OCI-LY7 (cell line): ENCODE data around the gene LZTFL1. TPM values are rescaled to one million over a fixed set of nuclear protein-coding genes. Genes with fewer than 3 reads are reported as not detected.

ENCODE experiments used
- BruUV-seq: library from RNA; stranded (reverse); fragments of 400-500 nt; replicated peaks from 2 replicates; lab custom pipeline; 2021; lab: Mats Ljungman, UMichigan
- CTCF ChIA-PET: fragments of 300-600 bp; sonication (Branson Sonifier 250); formaldehyde crosslinking; loops from one replicate; lab custom pipeline; 2022; ENCODE audit warnings: antibody characterized with exemption; ENCODE audit not compliant: unreplicated experiment; lab: Charles Lee
- POLR2A ChIA-PET: fragments of 300-600 bp; sonication (Branson Sonifier 250); formaldehyde crosslinking; loops from one replicate; lab custom pipeline; 2022; ENCODE audit warnings: antibody characterized with exemption; lab: Charles Lee
- DNase-seq: peaks from one replicate; pipeline ENCODE4 v3.0.0-alpha.2; 2015; ENCODE audit warnings: low spot score
- H2AFZ ChIP-seq: fragments of 200-600 bp; sonication (generic), shearing (Covaris generic); 2 replicates; pipeline ENCODE4 v1.6.1; 2014; ENCODE audit warnings: mild to moderate bottlenecking, antibody characterized with exemption, low read length, moderate library complexity
- H3K27ac ChIP-seq: fragments of 200-600 bp; sonication (generic); 2 replicates; pipeline ENCODE4 v1.5.1; 2014; ENCODE audit warnings: mixed run types, low read depth, mild to moderate bottlenecking, moderate library complexity, low read length, inconsistent platforms; ENCODE audit not compliant: poor library complexity, severe bottlenecking
- H3K36me3 ChIP-seq: fragments of 200-600 bp; sonication (generic); 2 replicates; pipeline ENCODE4 v1.6.1; 2014; ENCODE audit warnings: mild to moderate bottlenecking, antibody characterized with exemption, low read length, moderate library complexity, mixed read lengths; ENCODE audit not compliant: insufficient read depth
- H3K4me1 ChIP-seq: fragments of 200-600 bp; sonication (generic); 2 replicates; pipeline ENCODE4 v1.5.1; 2014; ENCODE audit warnings: mild to moderate bottlenecking, low read length; ENCODE audit not compliant: insufficient read depth, poor library complexity, severe bottlenecking
- H3K4me2 ChIP-seq: fragments of 200-600 bp; sonication (generic); 2 replicates; pipeline ENCODE4 v1.6.1; 2014; ENCODE audit warnings: mild to moderate bottlenecking, low read length
- H3K4me3 ChIP-seq: fragments of 200-600 bp; sonication (generic); 2 replicates; pipeline ENCODE4 v1.5.1; 2014; ENCODE audit warnings: mild to moderate bottlenecking, low read depth, low read length; ENCODE audit not compliant: poor library complexity, severe bottlenecking
- H3K79me2 ChIP-seq: fragments of 200-600 bp; sonication (generic); 2 replicates; pipeline ENCODE4 v1.6.1; 2016; ENCODE audit warnings: low read depth, mild to moderate bottlenecking, low read length, moderate library complexity, mixed read lengths; ENCODE audit not compliant: insufficient read depth
- H3K9me2 ChIP-seq: fragments of 200-600 bp; sonication (generic); 2 replicates; pipeline ENCODE4 v1.6.1; 2016; ENCODE audit warnings: mild to moderate bottlenecking, low read length, mixed read lengths; ENCODE audit not compliant: insufficient read depth
- H3K9me3 ChIP-seq: fragments of 200-600 bp; sonication (generic); 2 replicates; pipeline ENCODE4 v1.6.1; 2014; ENCODE audit warnings: mild to moderate bottlenecking, mixed run types, low read length, mixed read lengths
- H4K20me1 ChIP-seq: fragments of 200-600 bp; sonication (generic); 2 replicates; pipeline ENCODE4 v1.6.1; 2014; ENCODE audit warnings: mild to moderate bottlenecking, antibody characterized with exemption, low read length, moderate library complexity, mixed read lengths; ENCODE audit not compliant: insufficient read depth
- EZH2phosphoT487 ChIP-seq: fragments of 200-600 bp; sonication (generic); IDR thresholded peaks from 2 replicates; pipeline ENCODE4 v1.6.1; 2018; ENCODE audit warnings: low read depth, borderline replicate concordance, mild to moderate bottlenecking, mixed run types, antibody characterized with exemption, low read length, moderate library complexity, mixed read lengths
- intact Hi-C: fragments of 100-400 bp; cut with micrococcal nuclease; formaldehyde crosslinking; loops from one replicate; pipeline ENCODE4 v1.10.0; 2022; ENCODE audit not compliant: unreplicated experiment
- total RNA-seq, 2 experiments: library from RNA; depleted of rRNA in 1 of 2; stranded (reverse); fragments of >200 nt in 1 of 2; shearing (Covaris generic) in 1 of 2; gene quantifications; 2 replicates each; pipeline ENCODE4 v1.2.3, GENCODE V29; 2014 to 2022
- TF ChIP-seq, protein P1 (sequence below): fragments of 200-600 bp; sonication (generic); conservative IDR thresholded peaks from 2 replicates; pipeline ENCODE4 v1.5.1; 2014; ENCODE audit warnings: mild to moderate bottlenecking, antibody characterized with exemption, low read length, moderate library complexity, mixed read lengths

The LZTFL1 gene
- total RNA-seq, 2 experiments from 2014 or later: 3.2 to 8.7 TPM

DNA sequence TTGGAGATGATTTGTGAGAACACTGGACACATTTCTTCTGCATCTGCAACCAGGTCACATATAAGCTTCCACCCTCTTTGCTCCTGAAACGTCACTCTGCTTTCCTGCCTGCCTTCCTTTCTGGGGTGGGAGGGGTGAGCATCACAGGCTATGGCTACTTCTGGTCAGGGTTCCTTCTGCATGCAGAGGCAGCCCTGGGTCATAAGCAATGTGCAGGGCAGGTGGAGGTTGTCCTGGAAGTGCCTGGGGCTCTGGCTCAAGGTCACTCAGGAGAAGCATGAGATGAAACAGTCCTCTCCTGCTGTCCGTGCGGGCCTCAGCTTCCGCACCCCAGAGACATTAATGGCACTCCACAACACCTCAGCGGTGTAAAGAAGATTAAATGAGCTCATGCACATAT is 60.6 kb downstream of the LZTFL1 start:
- no peak overlapping the region for H3K27ac ChIP-seq
- POLR2A ChIA-PET: interaction anchor here (0.7 kb wide), 1 partner anchor 1652 kb away, joined by 4 read pairs; no protein-coding TSS in a partner anchor
- BruUV-seq: no TSS peak
- H3K4me2 ChIP-seq: no peak overlapping the region
- no peaks in the 10 kb centered on the region for H3K9me3 ChIP-seq
- CTCF ChIA-PET: no interaction called here
- intact Hi-C loops: no loop called here
- no peak overlapping the region for H3K4me3 ChIP-seq
- no peaks in the 10 kb centered on the region for H3K4me1 ChIP-seq
- H3K9me2 ChIP-seq: no peaks in the 10 kb centered on the region
- TF ChIP-seq, protein P1, sequence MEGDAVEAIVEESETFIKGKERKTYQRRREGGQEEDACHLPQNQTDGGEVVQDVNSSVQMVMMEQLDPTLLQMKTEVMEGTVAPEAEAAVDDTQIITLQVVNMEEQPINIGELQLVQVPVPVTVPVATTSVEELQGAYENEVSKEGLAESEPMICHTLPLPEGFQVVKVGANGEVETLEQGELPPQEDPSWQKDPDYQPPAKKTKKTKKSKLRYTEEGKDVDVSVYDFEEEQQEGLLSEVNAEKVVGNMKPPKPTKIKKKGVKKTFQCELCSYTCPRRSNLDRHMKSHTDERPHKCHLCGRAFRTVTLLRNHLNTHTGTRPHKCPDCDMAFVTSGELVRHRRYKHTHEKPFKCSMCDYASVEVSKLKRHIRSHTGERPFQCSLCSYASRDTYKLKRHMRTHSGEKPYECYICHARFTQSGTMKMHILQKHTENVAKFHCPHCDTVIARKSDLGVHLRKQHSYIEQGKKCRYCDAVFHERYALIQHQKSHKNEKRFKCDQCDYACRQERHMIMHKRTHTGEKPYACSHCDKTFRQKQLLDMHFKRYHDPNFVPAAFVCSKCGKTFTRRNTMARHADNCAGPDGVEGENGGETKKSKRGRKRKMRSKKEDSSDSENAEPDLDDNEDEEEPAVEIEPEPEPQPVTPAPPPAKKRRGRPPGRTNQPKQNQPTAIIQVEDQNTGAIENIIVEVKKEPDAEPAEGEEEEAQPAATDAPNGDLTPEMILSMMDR: no peak
- TF ChIP-seq EZH2phosphoT487: no peak
- no peak overlapping the region for H2AFZ ChIP-seq
- no peaks in the 10 kb centered on the region for H3K79me2 ChIP-seq
- no peaks in the 10 kb centered on the region for H4K20me1 ChIP-seq
- no peak for DNase-seq
- H3K36me3 ChIP-seq: no peaks in the 10 kb centered on the region

DNA sequence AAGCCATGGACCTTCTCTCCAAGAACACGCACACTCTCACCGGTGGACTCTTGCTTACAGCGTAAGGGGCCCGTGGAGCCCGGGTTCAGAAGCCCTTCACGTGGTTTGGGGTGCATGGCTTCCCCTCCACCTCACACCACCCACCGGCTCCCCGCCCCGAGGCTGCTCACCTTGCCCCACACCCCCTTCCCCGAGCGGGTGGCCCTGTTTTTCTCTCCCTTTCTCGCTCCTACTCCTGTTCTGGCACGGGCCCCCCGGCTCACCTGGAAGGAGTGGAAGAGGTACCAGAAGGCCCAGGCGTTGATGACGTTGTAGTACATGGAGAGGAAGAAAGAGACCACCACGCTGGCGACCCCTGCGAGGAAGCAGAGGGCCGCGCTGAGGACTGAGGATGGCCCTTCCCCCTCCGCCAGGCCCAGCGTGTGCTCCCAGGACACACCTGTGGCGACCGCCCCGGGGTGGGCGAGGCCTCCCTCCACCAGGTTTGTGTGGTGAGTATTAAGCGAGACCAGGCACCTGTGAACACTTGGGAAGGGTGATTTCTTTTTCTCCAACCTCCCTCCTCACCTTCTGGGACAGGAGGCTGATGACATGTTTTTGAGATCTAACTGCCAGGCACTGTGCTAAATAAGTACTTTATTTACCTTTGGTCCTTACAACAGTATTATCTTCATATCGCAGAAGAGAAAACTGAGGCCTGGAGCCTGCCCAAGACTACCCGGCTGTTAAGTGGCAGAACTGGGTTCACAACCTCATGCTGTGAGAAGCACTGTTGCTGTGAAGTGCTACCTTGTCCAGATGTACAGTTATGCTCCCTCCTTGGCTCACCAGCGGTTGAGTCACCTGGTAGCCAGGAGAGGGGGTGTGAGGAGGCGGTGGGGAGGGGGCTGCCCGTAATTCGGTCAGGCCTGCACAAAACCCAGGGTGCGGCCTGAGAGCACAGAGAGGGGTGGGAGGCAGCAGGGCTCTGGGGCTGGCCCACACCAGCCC is 61.9 kb downstream of the LZTFL1 start:
- no peaks in the 10 kb centered on the region for H3K79me2 ChIP-seq
- no TSS peak for BruUV-seq
- no peak overlapping the region for H3K4me3 ChIP-seq
- intact Hi-C loops: no loop called here
- no peaks in the 10 kb centered on the region for H4K20me1 ChIP-seq
- POLR2A ChIA-PET: interaction anchor here (0.7 kb wide), 1 partner anchor 1653 kb away, joined by 4 read pairs; no protein-coding TSS in a partner anchor
- TF ChIP-seq EZH2phosphoT487: no peak
- TF ChIP-seq, protein P1: no peak
- H2AFZ ChIP-seq: no peak overlapping the region
- CTCF ChIA-PET: no interaction called here
- no peaks in the 10 kb centered on the region for H3K9me3 ChIP-seq
- no peaks in the 10 kb centered on the region for H3K9me2 ChIP-seq
- H3K4me1 ChIP-seq: no peaks in the 10 kb centered on the region
- no peak overlapping the region for H3K4me2 ChIP-seq
- H3K27ac ChIP-seq: no peak overlapping the region
- no peaks in the 10 kb centered on the region for H3K36me3 ChIP-seq
- DNase-seq: no peak
